Transverse colon (tissue), 4 donors: ENCODE results near the gene WWP2. TPM values are rescaled to one million over a fixed set of nuclear protein-coding genes. Genes with fewer than 3 reads are reported as not detected.

ENCODE experiments used
- DNase-seq: peaks from one replicate; pipeline ENCODE4 v3.0.0-alpha.2; 2019
- H3K27ac ChIP-seq, 4 donors: fragments of 200-600 bp; sonication (generic); 2 replicates each; pipeline ENCODE4 v1.5.1; 2016 to 2018; ENCODE audit warnings: inconsistent platforms in 4 of 4
- H3K27me3 ChIP-seq: fragments of 200-600 bp; sonication (generic); 2 replicates; pipeline ENCODE4 v1.5.1; 2017; ENCODE audit warnings: inconsistent platforms
- H3K36me3 ChIP-seq, 4 donors: fragments of 200-600 bp; sonication (generic); 2 replicates each; pipeline ENCODE4 v1.5.1; 2017 to 2019; ENCODE audit warnings: inconsistent platforms in 4 of 4
- H3K4me1 ChIP-seq, 4 donors: fragments of 200-600 bp; sonication (generic); 2 replicates each; pipeline ENCODE4 v1.5.1; 2017 to 2020; ENCODE audit warnings: inconsistent platforms in 4 of 4
- H3K4me3 ChIP-seq, 4 donors: fragments of 200-600 bp; sonication (generic); 1 replicate in 1 of 4; 2 replicates in 3 of 4; pipeline versions ENCODE4 v1.5.1 to v1.6.1; 2017 to 2019; ENCODE audit warnings: inconsistent platforms in 4 of 4
- H3K9me3 ChIP-seq, 2 donors: fragments of 200-600 bp; sonication (generic); 2 replicates each; pipeline ENCODE4 v1.5.1; 2017 to 2019; ENCODE audit warnings: inconsistent platforms in 2 of 2
- CTCF ChIP-seq, 5 experiments: fragments of 200-600 bp in 3 of 5; fragments of 450-650 bp in 2 of 5; sonication (generic) in 3 of 5; IDR thresholded peaks; 1 replicate in 2 of 5; 2 replicates in 3 of 5; pipeline ENCODE4 v1.5.1; 2016 to 2017; ENCODE audit warnings: antibody characterized with exemption in 5 of 5, inconsistent platforms in 3 of 5, mild to moderate bottlenecking in 2 of 5, moderate library complexity in 1 of 5
- EP300 ChIP-seq: sonication (generic); formaldehyde crosslinking; IDR thresholded peaks from one replicate; pipeline ENCODE4 v1.6.1; 2017; ENCODE audit warnings: antibody characterized with exemption, low read depth
- POLR2A ChIP-seq: fragments of 450-650 bp; IDR thresholded peaks from one replicate; pipeline ENCODE4 v1.6.1; 2016; ENCODE audit warnings: antibody characterized with exemption, mild to moderate bottlenecking, moderate library complexity
- POLR2AphosphoS5 ChIP-seq, 3 donors: sonication (generic); formaldehyde crosslinking; IDR thresholded peaks; one replicate each; pipeline ENCODE4 v1.6.1; 2016; ENCODE audit warnings: antibody characterized with exemption in 3 of 3
- WGBS, 2 donors: methylation state at CpG; one replicate each; pipeline ENCODE4 v1.1.5; 2018; ENCODE audit warnings: low coverage in 1 of 2; 5-methylcytosine and 5-hydroxymethylcytosine counted together
- in situ Hi-C, 4 donors: fragments of 200-750 bp; cut with MboI; loops; one replicate each; pipeline versions ENCODE4 v1.15.0 to v1.15.1; 2017; ENCODE audit warnings: low sequenced_read_pairs in 3 of 4, low pct_ligation_motif_present in 1 of 4, low pct_unique_long_range_greater_than_20kb in 1 of 4
- intact Hi-C: fragments of 100-400 bp; cut with DNase I; formaldehyde crosslinking; loops from one replicate; pipeline ENCODE4 v1.15.1; 2023; ENCODE audit warnings: low total_unique reads
- total RNA-seq, 4 donors: library from RNA; depleted of rRNA; stranded (reverse); fragments of >200 nt; gene quantifications; one replicate each; pipeline ENCODE4 v1.1.0, GENCODE V29; 2016

The WWP2 gene
- total RNA-seq, 4 donors from 2014 or later = 66.8 to 157 (median 73.7) TPM

- no peak for DNase-seq
- in situ Hi-C loops = no loop called here
- 92 to 100% methylated on average over 5 to 16 of the region's 16 CpGs for WGBS, 2 donors
- Histone ChIP-seq H3K4me3 (no peak overlapping the region), H3K27ac (no peak overlapping the region), H3K36me3 (no peaks in the 10 kb centered on the region), H3K27me3 (no peaks in the 10 kb centered on the region), H3K4me1 (peaks cover 20 to 45% (median 31%) of the 10 kb centered on the region in 4 donors), H3K9me3 (no peaks in the 10 kb centered on the region)
- intact Hi-C loops = no loop called here
- TF ChIP-seq CTCF (IDR thresholded peaks at IDR 0.05) (no peak), POLR2A (no peak), EP300 (no peak), POLR2AphosphoS5 (IDR thresholded peaks at IDR 0.05) (no peak)
These were observed 101.5 kb downstream of the WWP2 start for GRCh38 chr16:69863401-69864281.

- DNase-seq = no peak
- 70 to 85% methylated on average over 7 to 8 of the region's 8 CpGs for WGBS, 2 donors
These were observed 103.6 kb downstream of the WWP2 start for GRCh38 chr16:69865701-69866100.

GRCh38 chr16:69867784-69868560 is 105.8 kb downstream of the WWP2 start:
- Histone ChIP-seq H3K9me3 (no peaks in the 10 kb centered on the region), H3K27ac (no peak overlapping the region), H3K27me3 (no peaks in the 10 kb centered on the region), H3K4me3 (no peak overlapping the region), H3K36me3 (peaks cover 0 to 12% (median 7%) of the 10 kb centered on the region in 4 donors), H3K4me1 (peaks cover 0 to 3% (median under 1%) of the 10 kb centered on the region in 4 donors)
- no peak for DNase-seq
- in situ Hi-C loops (no loop called here), intact Hi-C loops (no loop called here)
- no peak for TF ChIP-seq EP300
- no peak for TF ChIP-seq CTCF (IDR thresholded peaks at IDR 0.05)
- no peak for TF ChIP-seq POLR2AphosphoS5 (IDR thresholded peaks at IDR 0.05)
- no peak for TF ChIP-seq POLR2A
- 80 to 87% methylated on average over 4 to 8 of the region's 8 CpGs for WGBS, 2 donors

More at GRCh38 chr16:69865701-69866100, 103.6 kb downstream of the WWP2 start:
- TF ChIP-seq POLR2A = no peak
- no peak for TF ChIP-seq POLR2AphosphoS5 (IDR thresholded peaks at IDR 0.05)
- no peak overlapping the region for H3K27ac ChIP-seq
- in situ Hi-C loops = no loop called here
- H3K36me3 ChIP-seq = peaks cover 0 to 2% (median 0%) of the 10 kb centered on the region in 4 donors
- peaks cover 13 to 24% (median 16%) of the 10 kb centered on the region in 4 donors for H3K4me1 ChIP-seq
- intact Hi-C loops = no loop called here
- no peak overlapping the region for H3K4me3 ChIP-seq
- H3K9me3 ChIP-seq = no peaks in the 10 kb centered on the region
- no peaks in the 10 kb centered on the region for H3K27me3 ChIP-seq

GRCh38 chr16:69870761-69871160 is 108.6 kb downstream of the WWP2 start:
- intact Hi-C loops = no loop called here
- in situ Hi-C loops = no loop called here
- Histone ChIP-seq H3K27me3 (no peaks in the 10 kb centered on the region), H3K27ac (no peak overlapping the region), H3K9me3 (no peaks in the 10 kb centered on the region), H3K4me1 (peaks cover 0 to 3% (median 0%) of the 10 kb centered on the region in 4 donors), H3K4me3 (no peak overlapping the region), H3K36me3 (peaks cover 0 to 22% (median 9%) of the 10 kb centered on the region in 4 donors)
- TF ChIP-seq EP300 (no peak), POLR2A (no peak), POLR2AphosphoS5 (IDR thresholded peaks at IDR 0.05) (no peak), CTCF (IDR thresholded peaks at IDR 0.05) (no peak)
- DNase-seq = no peak
- 98% methylated on average over 4 of the region's 4 CpGs; no CpG with 5 or more reads in 1 of the 2 donors for WGBS, 2 donors
